ENCODE measurements around the gene RBFOX2. TPM values are rescaled to one million over a fixed set of nuclear protein-coding genes. Genes with fewer than 3 reads are reported as not detected.

Gene RBFOX2
- polyA plus RNA-seq, 1 experiment = 222 TPM

GRCh38 chr22:36065775-36066544 is 37.3 kb upstream of the RBFOX2 start:
- ChIA-PET CTCF (interaction anchor here (0.5 to 3.4 kb wide), 78 partner anchors 10 to 715 kb away, joined by 3 to 138 read pairs (median 7); partner anchors contain the start of gene RBFOX2), POLR2A (interaction anchor here (0.6 kb wide), 1 partner anchor 11 kb away, joined by 5 read pairs; no protein-coding TSS in a partner anchor)
- Histone ChIP-seq H3K36me3 (ENCODE audit: control insufficient read depth, insufficient read depth, low read length) (no peaks in the 10 kb centered on the region), H3K4me3 (ENCODE audit: low read depth, low read length) (peak overlapping the region; percentile 51), H3K27me3 (ENCODE audit: control insufficient read depth, insufficient read depth, low read length) (no peaks in the 10 kb centered on the region)
- DNase-seq (ENCODE audit: low read depth) = peak; percentile 64
- peak; percentile 98 for TF ChIP-seq CTCF (IDR thresholded peaks at IDR 0.05; ENCODE audit: insufficient read depth, low read depth, low read length)

- Histone ChIP-seq H3K4me3 (ENCODE audit: low read depth, low read length) (peak overlapping the region; percentile 51), H3K27me3 (ENCODE audit: control insufficient read depth, insufficient read depth, low read length) (no peaks in the 10 kb centered on the region), H3K36me3 (ENCODE audit: control insufficient read depth, insufficient read depth, low read length) (no peaks in the 10 kb centered on the region)
- POLR2A ChIA-PET = interaction anchor here (0.6 kb wide), 1 partner anchor 11 kb away, joined by 5 read pairs; no protein-coding TSS in a partner anchor
- CTCF ChIA-PET = interaction anchor here (0.6 to 3.4 kb wide), 77 partner anchors 9 to 715 kb away, joined by 3 to 138 read pairs (median 7); partner anchors contain the start of gene RBFOX2
- no peak for TF ChIP-seq CTCF (IDR thresholded peaks at IDR 0.05; ENCODE audit: insufficient read depth, low read depth, low read length)
- no peak for DNase-seq (ENCODE audit: low read depth)
Measured at GRCh38 chr22:36065462-36065774, 36.8 kb upstream of the RBFOX2 start.

- H3K27me3 ChIP-seq (ENCODE audit: control insufficient read depth, insufficient read depth, low read length) = no peaks in the 10 kb centered on the region
- TF ChIP-seq CTCF (IDR thresholded peaks at IDR 0.05; ENCODE audit: insufficient read depth, low read depth, low read length) = no peak
- no peak overlapping the region for H3K4me3 ChIP-seq (ENCODE audit: low read depth, low read length)
- CTCF ChIA-PET = interaction anchor here (2.3 to 3.4 kb wide), 7 partner anchors 8 to 437 kb away, joined by 24 to 138 read pairs (median 64); partner anchors contain the start of gene RBFOX2
- H3K36me3 ChIP-seq (ENCODE audit: control insufficient read depth, insufficient read depth, low read length) = no peaks in the 10 kb centered on the region
- POLR2A ChIA-PET = no interaction called here
- no peak for DNase-seq (ENCODE audit: low read depth)
Measured at GRCh38 chr22:36064358-36064757, 35.7 kb upstream of the RBFOX2 start.

GRCh38 chr22:36056980-36057379 is 28.4 kb upstream of the RBFOX2 start:
- Histone ChIP-seq H3K36me3 (ENCODE audit: control insufficient read depth, insufficient read depth, low read length) (no peaks in the 10 kb centered on the region), H3K27me3 (ENCODE audit: control insufficient read depth, insufficient read depth, low read length) (no peaks in the 10 kb centered on the region), H3K4me3 (ENCODE audit: low read depth, low read length) (no peak overlapping the region)
- POLR2A ChIA-PET = no interaction called here
- CTCF ChIA-PET = interaction anchor here (0.6 to 4.7 kb wide), 7 partner anchors 9 to 1191 kb away, joined by 3 to 65 read pairs (median 3); no protein-coding TSS in a partner anchor
- TF ChIP-seq CTCF (IDR thresholded peaks at IDR 0.05; ENCODE audit: insufficient read depth, low read depth, low read length) = no peak
- DNase-seq (ENCODE audit: low read depth) = no peak
